H1 (cell line): ENCODE measurements around the gene SOD2. TPM values are rescaled to one million over a fixed set of nuclear protein-coding genes. Genes with fewer than 3 reads are reported as not detected.
A peak's percentile ranks its signal among the peaks of the same experiment; 100 is the strongest.

ENCODE experiments used
- ASH2L ChIP-seq: fragments of 200-600, 300-600 bp; sonication (generic); IDR thresholded peaks from one replicate; pipeline ENCODE4 v1.7.1; 2017; ENCODE audit warnings: low read length
- PHF8 ChIP-seq: fragments of 200-600 bp; sonication (generic); conservative IDR thresholded peaks from 2 replicates; pipeline ENCODE4 v1.7.1; 2012; ENCODE audit warnings: low read depth, mild to moderate bottlenecking, inconsistent platforms, low read length, moderate library complexity
- SIN3A ChIP-seq, 2 experiments: IDR thresholded peaks in 1 of 2; conservative IDR thresholded peaks in 1 of 2; 2 replicates each; pipeline ENCODE4 v1.6.1; 2011 to 2012; ENCODE audit warnings: low read length in 2 of 2, improper control_type of control experiment in 1 of 2, low read depth in 1 of 2, mild to moderate bottlenecking in 1 of 2
- ZNF274 ChIP-seq: IDR thresholded peaks from 2 replicates; pipeline ENCODE4 v1.7.0; 2012; ENCODE audit warnings: low read length, borderline replicate concordance; ENCODE audit errors: extremely low read depth
- polyA plus RNA-seq, 7 experiments: library from polyadenylated mRNA; depleted of rRNA in 3 of 7; stranded (reverse) in 5 of 7; unstranded in 2 of 7; fragments of >200 nt in 5 of 7; fragments of 200-250 nt in 2 of 7; gene quantifications; 1 replicate in 5 of 7; 2 replicates in 1 of 7; 4 replicates in 1 of 7; pipeline versions ENCODE4 v1.2.1 to v1.2.3, GENCODE V29; 2011 to 2013; ENCODE audit warnings: missing spikeins in 2 of 7, mixed read lengths in 2 of 7
- total RNA-seq: library from RNA; stranded (reverse); fragmentation: NEBNext Ultra II Directional; extraction: Animal tissue kit (Norgen Biotek cat#: 25700); gene quantifications from 2 replicates; pipeline ENCODE4 v1.2.1, GENCODE V29; 2021
- TF ChIP-seq, protein P1 (sequence below): fragments of 300-600 bp; sonication (generic); IDR thresholded peaks from 2 replicates; pipeline ENCODE4 v1.7.1; 2012; ENCODE audit warnings: low read length, moderate library complexity, mild to moderate bottlenecking, inconsistent platforms; ENCODE audit not compliant: insufficient replicate concordance

SOD2 gene
- total and polyA plus RNA-seq, 2 of the 8 experiments (the other 6 are each of a cell fraction or from before 2014, with no cell fraction given), result 31.1 to 88.7 TPM

DNA sequence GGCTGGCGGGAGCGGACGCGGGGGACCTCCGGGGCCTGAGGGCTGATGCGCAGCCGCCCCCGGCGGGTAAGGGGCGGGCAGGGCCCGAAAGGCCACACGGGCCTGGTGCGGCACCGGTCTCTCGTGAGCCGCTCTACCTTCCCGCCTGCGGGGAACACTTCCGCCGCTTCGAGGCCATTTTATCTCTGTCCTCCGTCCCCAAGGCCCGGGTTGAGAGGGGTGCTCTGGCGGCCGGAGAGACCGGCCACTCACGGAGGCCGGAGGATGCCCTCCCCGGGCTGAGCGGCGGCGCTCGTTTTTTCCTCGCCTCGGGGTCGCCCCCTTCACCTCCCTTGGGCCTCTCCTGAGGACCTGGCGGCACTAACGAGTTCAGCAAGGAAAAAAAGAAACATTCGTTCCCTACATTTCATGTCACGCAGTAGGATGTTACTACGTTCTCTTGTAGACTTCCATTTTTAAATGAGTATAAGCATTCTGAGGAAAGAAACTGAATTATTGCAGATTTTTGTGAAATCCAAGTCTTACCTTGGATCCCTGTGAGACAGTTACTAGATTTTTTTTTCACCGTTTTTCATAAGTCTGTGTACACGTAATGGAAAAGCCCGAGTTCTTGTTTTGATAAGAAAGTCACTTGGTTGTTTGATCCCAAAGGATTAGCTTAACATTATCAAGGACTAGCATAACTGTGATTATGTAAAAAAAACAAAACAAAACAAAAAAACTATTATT is 34.8 kb upstream of the SOD2 start (continued):
- TF ChIP-seq, protein P1, sequence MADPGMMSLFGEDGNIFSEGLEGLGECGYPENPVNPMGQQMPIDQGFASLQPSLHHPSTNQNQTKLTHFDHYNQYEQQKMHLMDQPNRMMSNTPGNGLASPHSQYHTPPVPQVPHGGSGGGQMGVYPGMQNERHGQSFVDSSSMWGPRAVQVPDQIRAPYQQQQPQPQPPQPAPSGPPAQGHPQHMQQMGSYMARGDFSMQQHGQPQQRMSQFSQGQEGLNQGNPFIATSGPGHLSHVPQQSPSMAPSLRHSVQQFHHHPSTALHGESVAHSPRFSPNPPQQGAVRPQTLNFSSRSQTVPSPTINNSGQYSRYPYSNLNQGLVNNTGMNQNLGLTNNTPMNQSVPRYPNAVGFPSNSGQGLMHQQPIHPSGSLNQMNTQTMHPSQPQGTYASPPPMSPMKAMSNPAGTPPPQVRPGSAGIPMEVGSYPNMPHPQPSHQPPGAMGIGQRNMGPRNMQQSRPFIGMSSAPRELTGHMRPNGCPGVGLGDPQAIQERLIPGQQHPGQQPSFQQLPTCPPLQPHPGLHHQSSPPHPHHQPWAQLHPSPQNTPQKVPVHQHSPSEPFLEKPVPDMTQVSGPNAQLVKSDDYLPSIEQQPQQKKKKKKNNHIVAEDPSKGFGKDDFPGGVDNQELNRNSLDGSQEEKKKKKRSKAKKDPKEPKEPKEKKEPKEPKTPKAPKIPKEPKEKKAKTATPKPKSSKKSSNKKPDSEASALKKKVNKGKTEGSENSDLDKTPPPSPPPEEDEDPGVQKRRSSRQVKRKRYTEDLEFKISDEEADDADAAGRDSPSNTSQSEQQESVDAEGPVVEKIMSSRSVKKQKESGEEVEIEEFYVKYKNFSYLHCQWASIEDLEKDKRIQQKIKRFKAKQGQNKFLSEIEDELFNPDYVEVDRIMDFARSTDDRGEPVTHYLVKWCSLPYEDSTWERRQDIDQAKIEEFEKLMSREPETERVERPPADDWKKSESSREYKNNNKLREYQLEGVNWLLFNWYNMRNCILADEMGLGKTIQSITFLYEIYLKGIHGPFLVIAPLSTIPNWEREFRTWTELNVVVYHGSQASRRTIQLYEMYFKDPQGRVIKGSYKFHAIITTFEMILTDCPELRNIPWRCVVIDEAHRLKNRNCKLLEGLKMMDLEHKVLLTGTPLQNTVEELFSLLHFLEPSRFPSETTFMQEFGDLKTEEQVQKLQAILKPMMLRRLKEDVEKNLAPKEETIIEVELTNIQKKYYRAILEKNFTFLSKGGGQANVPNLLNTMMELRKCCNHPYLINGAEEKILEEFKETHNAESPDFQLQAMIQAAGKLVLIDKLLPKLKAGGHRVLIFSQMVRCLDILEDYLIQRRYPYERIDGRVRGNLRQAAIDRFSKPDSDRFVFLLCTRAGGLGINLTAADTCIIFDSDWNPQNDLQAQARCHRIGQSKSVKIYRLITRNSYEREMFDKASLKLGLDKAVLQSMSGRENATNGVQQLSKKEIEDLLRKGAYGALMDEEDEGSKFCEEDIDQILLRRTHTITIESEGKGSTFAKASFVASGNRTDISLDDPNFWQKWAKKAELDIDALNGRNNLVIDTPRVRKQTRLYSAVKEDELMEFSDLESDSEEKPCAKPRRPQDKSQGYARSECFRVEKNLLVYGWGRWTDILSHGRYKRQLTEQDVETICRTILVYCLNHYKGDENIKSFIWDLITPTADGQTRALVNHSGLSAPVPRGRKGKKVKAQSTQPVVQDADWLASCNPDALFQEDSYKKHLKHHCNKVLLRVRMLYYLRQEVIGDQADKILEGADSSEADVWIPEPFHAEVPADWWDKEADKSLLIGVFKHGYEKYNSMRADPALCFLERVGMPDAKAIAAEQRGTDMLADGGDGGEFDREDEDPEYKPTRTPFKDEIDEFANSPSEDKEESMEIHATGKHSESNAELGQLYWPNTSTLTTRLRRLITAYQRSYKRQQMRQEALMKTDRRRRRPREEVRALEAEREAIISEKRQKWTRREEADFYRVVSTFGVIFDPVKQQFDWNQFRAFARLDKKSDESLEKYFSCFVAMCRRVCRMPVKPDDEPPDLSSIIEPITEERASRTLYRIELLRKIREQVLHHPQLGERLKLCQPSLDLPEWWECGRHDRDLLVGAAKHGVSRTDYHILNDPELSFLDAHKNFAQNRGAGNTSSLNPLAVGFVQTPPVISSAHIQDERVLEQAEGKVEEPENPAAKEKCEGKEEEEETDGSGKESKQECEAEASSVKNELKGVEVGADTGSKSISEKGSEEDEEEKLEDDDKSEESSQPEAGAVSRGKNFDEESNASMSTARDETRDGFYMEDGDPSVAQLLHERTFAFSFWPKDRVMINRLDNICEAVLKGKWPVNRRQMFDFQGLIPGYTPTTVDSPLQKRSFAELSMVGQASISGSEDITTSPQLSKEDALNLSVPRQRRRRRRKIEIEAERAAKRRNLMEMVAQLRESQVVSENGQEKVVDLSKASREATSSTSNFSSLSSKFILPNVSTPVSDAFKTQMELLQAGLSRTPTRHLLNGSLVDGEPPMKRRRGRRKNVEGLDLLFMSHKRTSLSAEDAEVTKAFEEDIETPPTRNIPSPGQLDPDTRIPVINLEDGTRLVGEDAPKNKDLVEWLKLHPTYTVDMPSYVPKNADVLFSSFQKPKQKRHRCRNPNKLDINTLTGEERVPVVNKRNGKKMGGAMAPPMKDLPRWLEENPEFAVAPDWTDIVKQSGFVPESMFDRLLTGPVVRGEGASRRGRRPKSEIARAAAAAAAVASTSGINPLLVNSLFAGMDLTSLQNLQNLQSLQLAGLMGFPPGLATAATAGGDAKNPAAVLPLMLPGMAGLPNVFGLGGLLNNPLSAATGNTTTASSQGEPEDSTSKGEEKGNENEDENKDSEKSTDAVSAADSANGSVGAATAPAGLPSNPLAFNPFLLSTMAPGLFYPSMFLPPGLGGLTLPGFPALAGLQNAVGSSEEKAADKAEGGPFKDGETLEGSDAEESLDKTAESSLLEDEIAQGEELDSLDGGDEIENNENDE, result no peak
- TF ChIP-seq ZNF274 (no peak), PHF8 (no peak; the same call in none of the 2 replicates), SIN3A (conservative IDR thresholded peaks at IDR 0.05 in 1 of 2, IDR thresholded peaks at IDR 0.05 in 1 of 2; ENCODE audit: low read depth in 1 of 2, low read length in 2 of 2) (peak; percentile 27 to 36; a peak in 2 of 4 replicates), ASH2L (peak; percentile 70)
